ENCODE data around the gene RHEX.

GRCh38 chr1:206107168-206107544, 54.2 kb downstream of the RHEX start:
- TF ChIP-seq CTCF (IDR thresholded peaks at IDR 0.05; ENCODE audit: insufficient read depth, low read depth, low read length), result no peak
- TF ChIP-seq EZH2 (IDR thresholded peaks at IDR 0.05; ENCODE audit: insufficient read depth, low read length), result no peak
